Measurements from ENCODE around the gene E2F2. TPM values are rescaled to one million over a fixed set of nuclear protein-coding genes. Genes with fewer than 3 reads are reported as not detected.

E2F2 gene
- total and polyA plus RNA-seq, 2 of the 13 experiments (the other 11 are each of a cell fraction or from before 2014, with no cell fraction given), result 0.65 to 6.6 TPM

- TF ChIP-seq NFAT5 (CRISPR knock-in tag; IDR thresholded peaks at IDR 0.05) (no peak), IKZF4 (CRISPR knock-in tag; IDR thresholded peaks at IDR 0.05; ENCODE audit: borderline replicate concordance, low read depth, not compliant biosample characterization) (peak; percentile 76), PHF21A (CRISPR knock-in tag; IDR thresholded peaks at IDR 0.05) (peak; percentile 79), CTCF (CRISPR knock-in tag; IDR thresholded peaks at IDR 0.05) (peak; percentile 17; the same call in 1 of the 2 replicates), ZNF781 (CRISPR knock-in tag; IDR thresholded peaks at IDR 0.05; ENCODE audit: borderline replicate concordance, not compliant biosample characterization) (peak; percentile 64), PCBP1 (IDR thresholded peaks at IDR 0.05; ENCODE audit: borderline replicate concordance, low read depth, low read length) (0 out of 2 replicates have a peak, but pooled peaks have one; percentile 21), ZNF800 (CRISPR knock-in tag; IDR thresholded peaks at IDR 0.05) (peak; percentile 66; the same call in 1 of the 2 replicates), TEAD3 (CRISPR knock-in tag; optimal IDR thresholded peaks at IDR 0.05; ENCODE audit: borderline replicate concordance) (peak; percentile 55), ETS1 (CRISPR knock-in tag; IDR thresholded peaks at IDR 0.05) (no peak), SNAI1 (CRISPR knock-in tag; IDR thresholded peaks at IDR 0.05; ENCODE audit: borderline replicate concordance) (0 out of 2 replicates have a peak, but pooled peaks have one; percentile 31), ZNF441 (CRISPR knock-in tag; IDR thresholded peaks at IDR 0.05; ENCODE audit: borderline replicate concordance) (no peak), ZNF335 (CRISPR knock-in tag; IDR thresholded peaks at IDR 0.05) (no peak), ZNF557 (CRISPR knock-in tag; IDR thresholded peaks at IDR 0.05) (0 out of 2 replicates have a peak, but pooled peaks have one; percentile 33), ZNF451 (CRISPR knock-in tag; IDR thresholded peaks at IDR 0.05) (0 out of 2 replicates have a peak, but pooled peaks have one; percentile 71), POGK (CRISPR knock-in tag; conservative IDR thresholded peaks at IDR 0.05) (0 out of 2 replicates have a peak, but pooled peaks have one; percentile 36)
These were observed 27.3 kb upstream of the E2F2 start (continued) for GRCh38 chr1:23558140-23558871.

Data from HepG2 (cell line).